Amniotic epithelial cell (primary cell): ENCODE data around the gene CACNA2D4.
A peak's percentile ranks its signal among the peaks of the same experiment; 100 is the strongest.

Experiments used
- DNase-seq: peaks from one replicate; pipeline ENCODE4 v3.0.0-alpha.2; 2010; ENCODE audit warnings: low read depth

The CACNA2D4 gene

GRCh38 chr12:1869145-1869544 is 49.3 kb downstream of the CACNA2D4 start:
- DNase-seq: no peak

DNA sequence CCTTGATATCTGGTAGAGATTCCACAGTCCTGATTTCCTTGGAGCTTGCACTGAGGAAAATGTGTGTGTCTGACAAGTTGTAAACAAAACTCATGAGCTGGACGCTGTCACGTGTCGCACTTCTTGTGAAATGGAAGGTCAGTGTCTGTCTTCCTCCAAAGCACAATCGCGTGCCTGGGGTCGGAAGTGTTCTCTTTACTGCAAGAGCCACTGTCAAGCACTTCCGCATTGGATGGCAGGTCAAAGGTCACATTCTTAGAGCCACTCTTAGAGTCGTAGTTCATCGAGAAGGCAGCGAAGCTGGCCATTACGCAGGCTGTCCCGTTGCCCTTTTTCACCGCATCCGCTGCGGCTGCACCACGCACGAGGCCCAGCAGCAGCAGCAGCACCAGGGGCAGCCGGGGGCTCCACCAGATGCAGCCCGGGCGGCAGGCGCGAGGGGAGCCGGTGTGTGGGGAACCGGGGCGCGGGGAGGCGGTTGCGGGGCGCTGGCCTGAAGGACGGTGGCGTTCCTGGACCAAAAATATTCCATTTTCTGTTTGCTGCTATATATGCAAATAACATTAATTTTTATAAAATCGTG is 53.1 kb downstream of the CACNA2D4 start:
- peak; percentile 9 for DNase-seq

- no peak for DNase-seq
Observed at GRCh38 chr12:1864867-1865266, 53.6 kb downstream of the CACNA2D4 start.

DNA sequence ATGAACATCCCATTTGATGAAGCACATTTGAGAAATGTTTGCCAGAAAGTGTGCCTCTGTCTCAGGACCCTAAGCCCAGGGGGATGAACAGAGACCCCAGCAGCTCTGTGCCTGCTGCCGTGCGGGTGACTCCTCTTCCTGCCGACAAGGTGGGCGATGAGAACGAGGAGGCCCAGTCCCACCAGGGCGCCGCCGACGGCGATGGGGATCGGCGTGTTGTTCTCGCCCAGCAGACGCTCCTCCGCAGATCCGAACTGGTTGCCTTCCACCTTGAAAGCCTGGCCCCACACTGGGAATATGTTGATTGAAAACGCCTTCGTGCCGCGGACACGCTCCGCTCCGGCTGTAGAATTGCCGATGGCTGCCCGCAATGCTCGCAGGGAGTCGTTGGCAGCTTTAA is 54.0 kb downstream of the CACNA2D4 start:
- no peak for DNase-seq

GRCh38 chr12:1863823-1864222 is 54.6 kb downstream of the CACNA2D4 start:
- no peak for DNase-seq

- no peak for DNase-seq
Observed at GRCh38 chr12:1862973-1863372, 55.5 kb downstream of the CACNA2D4 start.

DNA sequence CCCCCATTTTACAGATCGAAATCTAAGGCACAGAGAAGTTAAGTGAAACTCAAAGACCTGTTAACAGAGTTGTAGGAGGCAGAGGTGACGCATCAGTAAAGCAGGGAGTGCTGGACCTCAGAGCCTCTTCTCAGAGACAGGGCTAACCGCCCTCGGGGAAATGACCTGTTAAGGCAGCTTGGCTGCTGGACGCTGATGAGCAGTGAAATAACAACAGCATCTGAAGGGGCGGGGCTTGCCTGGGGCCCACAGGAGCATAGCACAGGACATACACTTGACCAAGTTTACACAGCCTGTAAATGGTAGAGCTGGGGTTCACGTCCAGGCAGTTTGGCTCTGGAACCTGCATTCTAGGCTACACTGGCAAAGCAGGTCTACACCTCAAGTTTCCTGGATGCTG is 58.8 kb downstream of the CACNA2D4 start:
- DNase-seq: peak; percentile 53

- no peak for DNase-seq
Observed at GRCh38 chr12:1858456-1858855, 60.0 kb downstream of the CACNA2D4 start.

DNA sequence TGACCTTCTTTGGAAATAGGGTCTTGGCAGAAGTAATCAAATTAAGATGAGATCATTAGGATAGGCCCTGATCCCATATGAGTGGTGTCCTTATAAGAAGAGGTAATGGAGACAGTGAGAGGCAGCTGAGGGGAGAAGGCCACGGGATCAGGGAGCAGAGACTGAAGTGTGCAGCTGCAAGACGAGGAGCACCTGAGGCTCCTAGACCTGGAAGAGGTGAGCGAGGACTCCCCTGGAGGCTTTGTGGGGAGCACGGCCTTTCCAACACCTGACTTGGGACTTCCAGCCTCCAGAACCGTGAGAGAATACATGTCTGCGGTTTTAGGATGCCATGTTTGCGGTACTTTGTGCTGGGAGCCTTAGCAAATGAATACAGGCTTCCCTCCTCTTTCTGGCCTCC is 60.6 kb downstream of the CACNA2D4 start:
- DNase-seq: no peak

DNA sequence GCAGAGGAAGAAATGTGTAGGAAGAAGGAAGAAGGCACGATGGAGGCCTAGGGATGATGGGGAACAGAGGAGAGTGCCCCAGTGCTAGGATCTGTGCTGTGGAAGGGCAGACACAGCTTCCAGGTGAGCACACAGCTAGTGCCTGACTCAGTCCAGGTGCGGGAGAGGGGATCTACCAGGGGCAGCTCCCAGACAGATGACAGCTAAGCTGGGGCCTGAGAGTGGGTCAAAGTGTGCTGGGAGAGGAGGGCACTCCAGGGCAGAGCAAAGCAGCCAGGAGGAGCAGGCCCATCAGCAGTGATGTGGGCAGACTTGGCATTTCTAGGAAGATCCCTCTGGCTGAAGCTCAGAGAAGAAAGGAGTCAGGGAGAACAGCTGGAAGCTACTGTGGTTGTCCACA is 61.4 kb downstream of the CACNA2D4 start:
- no peak for DNase-seq

DNA sequence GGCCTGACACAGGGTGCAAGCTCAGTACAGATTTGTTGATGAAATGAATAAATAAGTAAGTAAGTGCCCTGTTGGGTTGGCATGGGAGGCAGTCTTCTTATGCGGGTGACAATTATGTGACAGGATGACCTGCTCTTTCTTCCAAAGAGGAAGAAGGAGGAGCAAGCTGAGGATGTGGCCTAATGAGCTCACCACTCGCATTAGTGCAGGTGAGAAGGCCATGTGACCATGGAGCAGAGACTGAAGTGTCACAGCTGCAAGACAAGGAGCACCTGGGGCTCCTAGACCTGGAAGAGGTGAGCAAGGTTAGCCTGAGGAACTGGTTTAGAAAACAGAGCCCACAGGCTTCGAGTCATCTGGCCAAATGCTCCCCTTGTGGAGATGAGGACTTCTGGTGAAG is 63.2 kb downstream of the CACNA2D4 start:
- DNase-seq: peak; percentile 19

- DNase-seq: no peak
Observed at GRCh38 chr12:1853716-1854115, 64.7 kb downstream of the CACNA2D4 start.

- DNase-seq: no peak
Observed at GRCh38 chr12:1852076-1852475, 66.4 kb downstream of the CACNA2D4 start.

DNA sequence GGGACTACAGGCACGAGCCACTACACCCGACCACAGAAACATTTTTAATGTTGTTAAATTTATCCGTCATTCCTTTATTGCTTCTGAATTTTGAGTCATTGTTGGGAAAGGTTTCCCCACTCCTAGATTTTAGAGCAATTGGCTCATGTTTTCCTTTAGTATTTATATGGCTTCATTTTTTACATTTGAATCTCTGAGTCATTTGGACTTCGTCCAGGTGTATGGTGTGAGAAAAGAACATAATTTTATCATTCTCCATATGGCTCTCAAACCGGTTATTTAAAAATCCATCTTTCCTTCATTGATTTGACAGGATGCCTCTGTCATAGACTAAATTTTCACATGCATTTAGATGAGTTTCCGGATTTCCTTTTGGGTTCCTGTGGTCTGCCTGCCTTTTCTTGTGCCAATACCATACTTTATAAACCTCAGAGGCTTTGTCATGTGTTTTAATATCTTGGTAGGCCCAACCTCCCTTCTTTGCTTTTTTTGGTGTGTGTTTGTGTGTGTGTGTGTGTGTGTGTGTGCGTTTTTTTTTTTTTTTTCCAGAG is 67.2 kb downstream of the CACNA2D4 start:
- DNase-seq: peak; percentile 62

GRCh38 chr12:1848745-1849144 is 69.7 kb downstream of the CACNA2D4 start:
- no peak for DNase-seq

- DNase-seq: no peak
Observed at GRCh38 chr12:1848146-1848545, 70.3 kb downstream of the CACNA2D4 start.

DNA sequence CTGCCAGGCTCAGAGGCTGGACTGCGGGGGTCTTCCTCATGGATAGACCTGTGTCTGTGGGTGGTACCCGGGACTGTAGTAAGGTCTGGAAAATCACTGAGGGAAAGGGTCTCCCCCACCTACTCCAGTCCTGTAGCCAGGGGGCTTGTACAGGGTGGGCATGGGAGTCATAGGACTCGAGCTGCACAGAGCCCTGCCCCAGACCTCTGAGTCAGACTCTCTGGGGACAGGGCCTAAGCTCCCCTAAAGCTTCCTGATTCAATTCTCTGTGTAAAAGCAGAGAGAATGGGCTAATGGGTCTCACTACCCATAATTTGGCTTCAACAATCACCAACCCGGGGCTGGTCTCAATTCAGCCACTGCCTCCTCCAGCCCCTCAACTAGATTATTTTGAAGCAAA is 71.0 kb downstream of the CACNA2D4 start:
- DNase-seq: no peak

DNA sequence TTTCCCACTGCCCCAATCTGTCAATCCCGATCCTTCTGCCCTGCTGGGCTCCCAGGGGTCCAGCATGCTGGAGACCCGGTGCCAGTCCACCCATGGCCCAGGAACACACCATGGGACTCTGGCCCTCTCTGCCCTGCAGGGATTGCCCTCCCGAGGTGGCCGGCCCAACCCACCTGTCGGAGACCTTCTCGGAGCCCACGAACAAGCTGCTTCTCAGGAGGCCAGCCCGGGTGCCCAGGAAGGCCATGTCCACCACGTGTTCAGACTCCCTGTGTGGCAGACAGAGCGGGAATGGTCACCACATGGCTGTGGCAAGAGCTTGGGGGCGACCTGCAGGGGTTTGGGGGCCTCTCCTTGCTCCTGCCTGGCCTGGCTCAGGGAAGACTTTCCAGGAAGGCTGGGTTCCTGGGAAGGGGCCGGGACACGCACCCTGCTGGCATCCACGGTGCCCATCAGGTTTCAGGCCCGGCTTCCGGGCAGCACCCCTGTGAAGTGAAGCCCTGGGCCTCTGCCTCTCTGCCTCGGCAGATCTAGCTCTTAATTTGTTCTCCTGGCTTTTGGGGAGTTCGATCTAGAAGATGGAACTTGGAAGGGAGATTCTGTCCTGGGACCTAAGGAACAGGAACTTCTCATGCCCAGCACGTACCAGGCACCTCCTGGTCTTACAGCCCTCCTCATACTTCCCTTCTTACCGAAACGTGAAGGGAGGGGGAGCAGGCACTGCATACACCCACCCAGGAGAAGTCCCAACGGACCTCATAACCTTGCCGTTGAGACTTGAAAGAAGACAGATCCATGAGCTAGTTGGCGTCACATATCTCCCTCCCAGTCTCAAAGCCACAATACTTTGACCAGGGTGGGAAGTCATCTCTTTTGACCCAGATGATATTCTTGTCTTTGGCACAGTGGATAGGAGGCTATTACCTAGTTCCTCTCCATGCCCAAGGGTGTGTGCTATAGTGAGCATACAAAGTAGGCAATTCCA is 71.7 kb downstream of the CACNA2D4 start:
- no peak for DNase-seq

- DNase-seq: no peak
Observed at GRCh38 chr12:1845886-1846285, 72.6 kb downstream of the CACNA2D4 start.

GRCh38 chr12:1845427-1845826 is 73.0 kb downstream of the CACNA2D4 start:
- no peak for DNase-seq

GRCh38 chr12:1844661-1845409 is 73.6 kb downstream of the CACNA2D4 start:
- DNase-seq: no peak

DNA sequence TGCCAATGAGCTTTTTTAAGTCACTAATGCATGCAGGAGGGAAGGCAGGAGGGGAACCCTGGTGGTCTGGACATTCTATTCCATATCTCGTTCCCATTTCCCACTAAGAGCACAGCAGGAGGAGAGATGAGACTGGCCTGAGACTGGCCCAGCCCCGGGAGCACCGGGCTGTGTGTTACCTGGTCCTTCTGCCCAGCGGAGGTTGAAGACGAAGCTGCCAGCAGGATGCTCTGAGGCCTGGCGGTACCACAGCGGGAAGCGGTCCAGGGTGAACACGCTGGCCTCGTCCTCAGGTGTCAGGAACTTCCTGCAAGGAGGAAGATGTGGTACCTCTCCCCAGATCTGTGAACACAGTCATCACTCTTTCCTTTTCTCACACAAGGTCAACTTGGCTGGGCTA is 74.2 kb downstream of the CACNA2D4 start:
- no peak for DNase-seq

DNA sequence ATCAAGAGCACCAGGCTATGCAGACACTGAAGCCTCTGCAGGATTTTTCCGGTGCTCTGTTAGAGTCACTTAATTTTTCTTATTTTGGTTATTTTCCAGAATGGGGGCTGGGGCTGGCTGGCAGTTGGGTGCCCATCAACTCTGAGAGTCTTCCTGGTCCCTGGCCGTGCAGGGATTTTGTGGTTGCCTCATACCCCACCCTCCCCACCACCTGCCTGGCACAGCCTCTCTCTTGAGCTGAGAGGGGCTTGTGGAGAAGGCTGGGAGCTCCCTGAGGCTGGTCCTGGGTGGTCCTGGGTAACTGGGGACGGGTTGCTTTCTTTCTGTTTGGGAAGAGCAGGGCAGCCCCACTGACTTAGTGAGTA is 74.8 kb downstream of the CACNA2D4 start:
- no peak for DNase-seq
